GM19395 (cell line): ENCODE measurements around the gene NSUN4.
A peak's percentile ranks its signal among the peaks of the same experiment; 100 is the strongest.
"Not testable (repeated sequence)": the region's sequence is repeated elsewhere in the genome, so short reads cannot be mapped to it uniquely, and the experiment has no call there.

Experiments
- ATAC-seq: cut with Tn5 transposase; IDR thresholded peaks from one replicate; pipeline ENCODE4 v1.9.1; 2021; ENCODE audit warnings: mild to moderate bottlenecking, moderate library complexity; ENCODE audit not compliant: unreplicated experiment

Gene NSUN4

DNA sequence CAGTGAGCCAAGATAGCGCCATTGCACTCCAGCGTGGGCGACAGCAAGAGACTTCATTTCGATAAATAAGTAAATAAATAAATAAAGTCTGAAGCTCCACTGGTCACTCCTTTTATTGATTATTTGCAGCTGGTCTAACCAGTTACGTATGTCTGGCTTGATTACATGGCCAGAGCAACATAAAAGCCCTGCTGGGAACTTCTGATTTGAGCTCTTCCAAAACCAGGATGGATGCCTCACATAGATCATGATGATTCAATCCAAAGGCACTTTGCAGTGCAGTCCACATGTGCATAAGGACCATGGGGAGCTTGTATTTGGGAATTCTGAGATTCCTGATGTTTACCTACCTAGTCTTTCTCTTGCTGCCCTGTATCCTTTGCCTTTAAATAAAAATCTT lies 24.0 kb downstream of the NSUN4 start:
- no peak for ATAC-seq

DNA sequence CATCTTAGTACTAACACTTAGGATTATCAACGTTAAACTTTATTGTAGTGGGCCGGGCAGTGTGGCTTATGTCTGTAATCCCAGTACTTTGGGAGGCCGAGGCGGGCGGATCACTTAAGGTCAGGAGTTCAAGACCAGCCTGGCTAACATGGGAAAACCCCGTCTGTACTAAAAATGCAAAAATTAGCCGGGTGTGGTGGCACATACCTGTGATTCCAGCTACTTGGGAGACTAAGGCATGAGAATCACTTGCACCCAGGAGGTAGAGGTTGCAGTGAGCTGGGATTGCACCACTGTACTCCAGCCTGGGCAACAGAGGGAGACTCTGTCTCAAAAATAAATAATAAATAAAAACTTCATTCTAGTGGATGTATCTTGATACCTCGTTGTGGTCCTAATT lies 25.2 kb downstream of the NSUN4 start:
- ATAC-seq, result not testable (repeated sequence)

DNA sequence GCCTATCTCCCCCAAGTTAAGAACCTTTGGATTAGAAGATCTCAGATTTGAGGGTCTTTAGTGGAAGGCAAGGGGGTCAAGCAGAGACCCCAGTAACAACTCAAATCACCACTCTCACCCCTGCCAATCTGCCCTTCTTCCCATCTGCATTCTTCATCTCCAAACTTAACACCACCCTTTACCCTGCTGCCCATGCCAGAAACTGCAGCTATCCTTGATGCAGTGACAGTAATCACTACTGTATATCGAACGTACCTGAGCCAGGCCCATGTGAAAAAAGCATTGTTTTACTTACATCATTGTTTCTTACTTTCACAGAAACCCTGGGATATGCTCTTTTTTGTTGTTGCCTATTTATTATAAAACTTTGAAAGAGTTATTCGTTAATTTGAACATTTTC lies 26.5 kb downstream of the NSUN4 start:
- ATAC-seq, result no peak

DNA sequence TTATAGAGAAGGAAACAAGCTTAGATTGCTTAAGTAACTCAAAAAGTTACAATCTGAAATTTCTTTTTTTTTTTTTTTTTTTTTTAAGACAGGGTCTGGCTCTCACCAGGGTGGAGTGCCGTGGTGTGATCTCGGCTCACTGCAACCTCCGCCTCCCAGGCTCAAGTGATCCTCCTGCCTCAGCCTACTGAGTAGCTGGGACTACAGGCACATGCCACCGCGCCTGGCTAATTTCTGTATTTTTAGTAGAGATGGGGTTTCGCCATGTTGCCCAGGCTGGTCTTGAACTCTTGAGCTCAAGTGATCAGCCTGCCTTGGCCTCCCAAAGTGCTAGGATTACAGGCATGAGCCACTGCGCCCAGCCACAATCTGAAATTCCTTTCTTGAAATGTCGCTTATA lies 27.1 kb downstream of the NSUN4 start:
- not testable (repeated sequence) for ATAC-seq

DNA sequence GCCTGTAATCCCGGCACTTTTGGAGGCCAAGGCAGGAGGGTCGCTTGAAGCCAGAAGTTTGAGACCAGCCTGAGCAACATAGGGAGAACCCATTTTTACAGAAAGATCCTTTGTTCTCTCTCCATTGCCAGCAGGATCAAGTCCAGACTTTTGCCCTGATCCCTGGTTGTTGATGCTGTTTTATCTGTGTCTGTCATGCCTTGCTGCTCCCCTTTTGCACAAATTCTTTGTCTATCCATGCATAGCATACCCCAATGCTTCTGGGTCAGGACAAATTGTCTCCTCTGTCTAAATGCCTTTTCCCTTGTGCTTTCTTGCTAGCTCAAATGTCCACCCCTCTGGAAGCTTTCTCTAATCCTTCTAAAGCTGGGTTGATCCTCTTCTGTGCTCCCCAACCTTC lies 28.2 kb downstream of the NSUN4 start:
- ATAC-seq, result no peak

DNA sequence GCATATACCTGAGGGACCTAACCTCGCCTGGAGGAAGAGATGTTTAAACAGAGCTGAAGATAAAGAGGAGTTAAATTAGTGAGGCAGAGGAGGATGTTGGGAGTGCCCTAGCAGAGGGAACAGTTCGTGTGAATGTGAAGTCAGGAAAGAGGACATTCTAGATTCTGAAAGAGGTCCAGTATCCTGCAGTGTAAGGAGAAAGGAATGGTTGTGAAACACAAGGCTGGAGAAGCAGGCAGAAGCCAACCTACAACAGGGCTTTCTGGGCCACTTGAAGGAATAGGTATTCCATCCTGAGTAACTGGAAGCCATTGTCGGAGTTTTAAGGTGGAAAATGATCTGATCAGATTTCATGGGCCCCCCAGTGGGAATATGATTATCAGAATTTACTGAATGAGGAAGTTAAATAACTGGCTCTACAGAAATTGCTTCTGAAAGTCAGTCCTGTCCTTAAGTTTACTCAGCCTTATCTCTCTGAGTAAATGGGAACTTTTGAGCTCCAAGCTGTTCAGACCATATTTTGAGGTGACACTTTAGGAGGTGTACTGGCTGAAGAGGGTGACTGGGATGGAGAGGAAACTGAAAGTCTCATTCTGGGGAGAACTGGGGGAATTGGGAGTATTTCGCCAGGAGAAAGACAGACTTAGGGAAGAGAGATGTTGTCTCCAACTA lies 29.1 kb downstream of the NSUN4 start:
- ATAC-seq, result no peak

DNA sequence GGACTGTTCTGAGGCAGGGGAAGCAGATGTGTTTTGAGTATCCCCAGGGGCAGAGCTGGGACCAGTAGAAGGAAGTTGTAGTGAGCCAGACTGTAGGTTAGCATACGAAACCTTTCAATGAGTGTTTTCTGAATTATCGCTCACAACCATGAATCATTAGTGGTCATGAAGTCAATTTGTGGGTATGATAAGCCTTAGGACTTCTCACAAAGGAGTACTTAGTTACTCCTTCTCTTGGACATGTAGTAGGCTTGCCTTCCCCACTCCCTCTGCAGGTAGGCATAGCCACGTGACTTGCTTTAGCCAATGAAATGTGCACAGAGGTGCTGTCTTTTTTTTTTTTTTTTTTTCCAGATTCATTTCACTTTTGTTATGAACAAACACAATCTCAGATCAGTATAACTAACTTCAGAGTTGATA lies 29.6 kb downstream of the NSUN4 start:
- ATAC-seq, result peak; percentile 71

DNA sequence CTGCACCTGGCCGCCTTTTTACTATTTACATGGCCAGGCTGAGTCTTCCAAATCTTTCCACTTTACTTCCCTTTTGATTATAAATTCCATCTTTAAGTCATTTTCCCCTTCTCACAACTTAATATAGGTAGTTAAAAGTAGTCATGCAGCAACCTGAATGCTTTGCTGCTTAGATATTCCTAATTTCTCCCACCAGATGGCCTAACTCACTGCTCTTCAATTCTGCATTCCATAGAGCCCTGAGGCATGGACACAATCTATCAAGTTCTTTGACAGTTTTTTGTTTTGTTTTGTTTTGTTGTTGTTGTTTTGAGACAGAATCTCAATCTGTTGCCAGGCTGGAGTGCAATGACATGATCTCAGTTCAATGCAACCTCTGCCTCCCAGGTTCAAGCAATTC lies 31.8 kb downstream of the NSUN4 start:
- ATAC-seq, result no peak

DNA sequence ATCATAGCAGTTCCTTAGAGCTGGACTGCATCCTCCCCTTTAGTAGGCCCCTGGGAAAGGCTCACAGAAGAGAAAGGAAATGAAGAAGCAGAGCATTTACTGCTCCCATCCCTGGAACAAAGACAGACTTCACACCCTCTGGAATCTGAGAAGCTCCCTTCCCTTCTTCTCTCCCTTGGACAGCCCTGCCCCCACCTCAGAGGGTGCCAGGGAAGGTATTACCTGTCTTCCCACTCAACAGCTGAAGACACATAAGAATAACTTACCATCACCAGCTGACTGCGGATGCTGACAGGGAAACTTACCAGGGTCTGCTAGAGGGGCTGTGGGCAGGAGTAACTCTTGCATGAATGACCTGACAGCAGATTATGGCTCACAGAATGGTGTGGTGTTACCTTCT lies 39.4 kb downstream of the NSUN4 start:
- no peak for ATAC-seq

DNA sequence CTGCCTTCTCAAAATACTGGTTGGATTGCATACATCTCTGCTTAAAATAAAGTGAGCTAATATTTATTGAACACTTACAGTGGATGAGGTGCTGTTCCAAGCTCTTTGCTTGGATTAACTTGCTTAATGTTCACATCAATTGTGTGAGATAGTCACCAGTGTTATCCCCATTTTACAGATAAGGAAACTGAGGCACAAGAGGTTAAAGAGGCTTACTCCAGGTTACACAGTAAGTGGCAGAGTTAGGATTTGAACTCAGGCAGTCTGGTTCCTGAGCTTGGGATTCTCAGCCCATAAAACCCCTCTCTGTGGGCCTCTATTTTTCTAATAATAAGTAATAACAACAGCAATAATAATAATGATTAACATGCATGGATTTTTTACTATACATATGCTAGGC lies 39.9 kb downstream of the NSUN4 start:
- no peak for ATAC-seq

DNA sequence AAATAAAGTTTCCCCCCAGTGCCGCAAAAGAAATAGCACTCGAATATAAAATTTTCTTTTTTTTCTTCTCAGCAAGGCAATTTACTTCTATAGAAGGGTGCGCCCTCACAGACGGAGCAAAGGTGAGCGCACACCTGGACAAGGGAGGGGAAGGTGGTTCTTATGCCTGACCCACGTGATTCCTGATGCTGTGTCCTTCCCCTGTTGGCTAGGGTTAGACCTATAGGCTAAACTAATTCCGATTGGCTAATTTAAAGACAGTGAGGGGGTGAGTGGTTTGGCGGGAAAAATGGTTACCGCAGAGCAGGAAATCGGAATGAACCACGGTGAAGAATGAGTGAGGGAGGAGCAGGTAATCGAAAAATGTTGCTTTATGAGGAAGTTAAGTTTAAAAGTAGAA lies 52.9 kb downstream of the NSUN4 start:
- ATAC-seq, result no peak

DNA sequence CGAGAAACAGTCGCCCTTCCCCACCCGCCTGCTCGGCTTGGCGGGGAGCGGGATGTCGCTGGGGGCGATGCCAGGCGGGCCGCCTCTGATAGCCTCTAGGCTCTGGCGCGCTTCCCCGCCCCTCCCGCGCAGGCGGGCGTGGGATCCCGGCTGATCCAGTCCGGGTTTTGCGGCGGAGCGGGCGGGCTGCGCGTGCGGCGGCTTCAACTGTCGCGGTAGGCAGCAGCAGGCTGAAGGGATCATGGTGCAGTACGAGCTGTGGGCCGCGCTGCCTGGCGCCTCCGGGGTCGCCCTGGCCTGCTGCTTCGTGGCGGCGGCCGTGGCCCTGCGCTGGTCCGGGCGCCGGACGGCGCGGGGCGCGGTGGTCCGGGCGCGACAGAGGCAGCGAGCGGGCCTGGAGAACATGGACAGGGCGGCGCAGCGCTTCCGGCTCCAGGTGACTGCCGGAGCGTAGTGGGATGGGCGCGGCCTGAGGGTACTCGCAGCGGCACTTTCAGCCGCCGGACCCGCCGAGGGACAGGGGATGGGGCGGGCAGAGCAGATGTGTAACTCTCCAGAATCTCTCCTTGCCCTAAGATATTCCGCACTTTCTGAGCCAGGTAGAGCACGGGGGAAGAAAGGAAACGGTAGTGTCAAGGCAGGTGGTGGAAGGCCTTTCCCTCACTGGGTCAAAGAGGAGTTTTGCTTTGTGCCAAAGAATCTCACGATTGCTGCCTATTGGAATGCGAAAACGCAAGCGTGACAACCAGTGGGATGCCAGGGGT lies 53.7 kb downstream of the NSUN4 start, which contains the start of gene FAAH:
Gene FAAH, plus strand, starts transcription at position 210 of the 764 bp plus-strand sequence. Its CDS starts 32 bp downstream, at position 242.
- no peak for ATAC-seq

DNA sequence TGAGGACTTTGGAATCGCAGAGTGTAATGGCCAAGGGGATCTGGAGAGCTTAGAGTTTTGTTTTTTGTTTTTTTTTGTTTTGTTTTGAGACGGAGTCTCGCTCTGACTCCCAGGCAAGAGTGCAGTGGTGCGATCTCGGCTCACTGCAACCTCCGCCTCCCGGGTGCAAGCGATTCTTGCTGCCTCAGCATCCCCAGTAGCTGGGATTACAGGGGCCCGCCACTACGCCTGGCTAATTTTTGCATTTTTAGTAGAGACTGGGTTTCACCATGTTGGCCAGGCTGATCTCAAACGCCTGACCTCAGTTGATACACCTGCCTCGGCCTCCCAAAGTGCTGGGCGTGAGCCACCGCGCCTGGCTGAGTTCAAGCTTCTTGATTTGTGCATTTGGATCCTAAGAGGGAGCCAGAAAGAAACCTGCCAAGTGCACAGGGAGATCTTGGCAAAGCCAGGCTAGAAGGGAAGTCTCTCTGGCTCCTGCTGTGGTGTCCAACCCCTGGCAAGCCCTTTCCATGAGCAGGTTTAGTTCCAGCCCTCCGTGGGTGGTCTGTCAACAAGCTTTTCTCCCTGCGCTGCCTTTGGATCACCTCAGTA lies 54.4 kb downstream of the NSUN4 start:
- no peak for ATAC-seq

DNA sequence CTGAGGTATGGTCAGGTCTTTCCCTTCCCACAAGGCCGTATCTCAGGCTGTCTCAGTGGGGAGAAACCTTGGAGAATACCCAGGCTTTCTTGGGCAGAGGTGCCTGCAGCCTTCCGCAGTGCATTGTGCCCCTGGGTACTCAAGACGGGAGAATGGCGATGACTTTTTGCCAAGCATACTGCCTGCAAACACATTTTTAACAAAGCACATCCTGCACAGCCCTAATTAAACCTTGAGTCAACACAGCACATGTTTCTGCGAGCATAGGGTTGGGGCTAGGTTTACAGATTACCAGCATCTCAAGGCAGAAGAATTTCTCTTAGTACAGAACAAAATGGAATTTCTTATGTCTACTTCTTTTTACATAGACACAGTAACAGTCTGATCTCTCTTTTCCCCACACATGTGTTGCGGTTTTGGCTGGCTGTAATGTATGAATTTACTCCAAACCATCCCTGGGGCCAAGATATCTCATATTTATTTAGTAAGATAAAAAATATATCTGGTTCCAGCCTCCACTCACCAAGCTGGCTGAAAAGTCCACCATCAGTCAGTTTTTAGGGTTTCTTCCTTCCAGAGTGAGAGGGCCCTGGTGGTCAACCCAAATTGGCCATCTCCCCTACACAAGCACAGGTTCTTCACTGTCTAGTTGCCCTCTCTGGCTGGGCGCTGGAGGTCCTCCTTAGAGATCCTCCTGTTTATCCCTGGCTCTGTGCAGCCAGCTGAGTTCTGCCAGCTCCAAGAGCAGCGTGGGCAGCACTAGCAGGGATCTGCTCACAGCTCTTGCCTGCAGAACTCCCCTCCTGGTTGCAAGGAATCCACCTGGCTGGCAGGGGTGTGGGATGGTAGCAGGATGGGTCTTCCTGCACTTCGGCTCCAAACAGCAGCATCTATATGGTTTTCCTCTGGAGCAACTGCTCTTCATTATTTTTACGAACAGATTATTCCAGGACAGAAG lies 56.1 kb downstream of the NSUN4 start:
- ATAC-seq, result no peak

DNA sequence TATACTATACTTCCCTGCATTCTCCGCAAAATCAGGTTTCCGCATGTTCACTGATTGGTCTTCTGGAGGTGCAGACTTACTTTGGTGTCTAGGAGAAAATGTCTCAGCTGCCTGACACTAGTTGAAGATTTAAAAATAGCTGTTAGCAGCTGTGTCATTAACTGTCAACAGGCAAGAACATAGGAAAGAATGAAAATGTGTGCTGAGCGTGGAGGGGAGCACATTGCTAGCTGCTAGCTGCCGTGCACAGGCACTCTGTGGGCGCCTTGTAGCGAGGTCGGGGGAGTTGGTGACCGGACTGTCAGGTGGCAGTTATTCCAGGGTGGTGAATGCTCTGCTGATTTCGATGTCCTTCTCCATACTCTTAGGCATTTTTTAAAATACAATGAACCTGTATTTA lies 58.7 kb downstream of the NSUN4 start:
- ATAC-seq, result no peak

DNA sequence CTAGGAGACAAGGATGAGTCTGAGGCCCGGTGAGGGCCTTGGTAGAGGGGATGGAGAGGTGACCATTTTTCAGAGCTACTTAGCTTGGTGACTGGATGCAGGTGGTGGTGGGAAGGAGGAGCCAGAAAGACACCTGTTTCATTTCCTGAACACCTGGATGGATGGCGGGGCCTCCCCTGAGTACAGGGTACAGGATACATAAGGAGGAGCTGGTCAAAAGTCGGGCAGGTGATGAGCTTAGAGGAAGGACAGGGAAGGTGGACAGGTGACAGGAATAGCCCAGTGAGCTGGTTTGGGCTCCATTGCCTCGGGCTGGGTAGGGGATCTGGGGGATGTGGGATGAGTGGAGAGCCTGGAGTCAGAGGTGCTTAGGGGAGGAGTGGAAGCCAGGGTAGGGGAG lies 59.8 kb downstream of the NSUN4 start:
- ATAC-seq, result no peak

DNA sequence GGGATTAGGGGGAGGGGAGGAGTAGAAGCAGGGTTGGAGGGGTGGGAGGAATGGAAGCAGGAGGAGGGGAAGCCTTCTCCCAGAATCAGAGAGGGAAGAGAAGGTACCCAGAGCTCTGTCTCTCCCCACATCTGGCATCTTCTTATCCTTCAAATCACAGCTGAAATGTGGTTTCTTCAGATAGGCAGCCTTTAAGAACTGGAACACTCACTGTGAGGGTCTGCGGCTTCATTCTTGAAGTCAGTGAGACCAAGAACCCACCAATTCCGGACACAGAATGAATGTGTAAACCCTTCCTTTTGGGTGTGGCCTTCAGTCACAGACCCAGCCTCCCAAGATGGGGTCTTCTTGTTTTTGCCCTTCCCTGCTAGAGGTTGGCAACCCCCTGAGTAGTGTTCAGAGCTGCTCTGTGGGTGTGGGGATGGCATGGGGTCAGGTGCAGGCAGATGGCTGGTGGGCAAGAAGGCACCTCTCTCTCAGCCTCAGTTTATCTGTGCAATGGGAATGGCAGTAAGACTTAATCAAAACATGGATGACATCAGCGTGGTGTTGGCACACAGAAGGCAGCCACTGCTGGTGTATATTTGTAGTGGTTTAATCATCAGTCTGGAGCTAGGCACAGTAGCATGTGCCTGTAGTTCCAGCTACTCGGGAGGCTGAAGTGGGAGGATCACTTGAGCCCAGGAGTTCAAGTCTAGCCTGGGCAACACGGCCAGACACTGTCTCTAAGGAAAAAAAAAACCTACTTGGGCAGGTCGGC lies 60.7 kb downstream of the NSUN4 start:
- ATAC-seq, result no peak

DNA sequence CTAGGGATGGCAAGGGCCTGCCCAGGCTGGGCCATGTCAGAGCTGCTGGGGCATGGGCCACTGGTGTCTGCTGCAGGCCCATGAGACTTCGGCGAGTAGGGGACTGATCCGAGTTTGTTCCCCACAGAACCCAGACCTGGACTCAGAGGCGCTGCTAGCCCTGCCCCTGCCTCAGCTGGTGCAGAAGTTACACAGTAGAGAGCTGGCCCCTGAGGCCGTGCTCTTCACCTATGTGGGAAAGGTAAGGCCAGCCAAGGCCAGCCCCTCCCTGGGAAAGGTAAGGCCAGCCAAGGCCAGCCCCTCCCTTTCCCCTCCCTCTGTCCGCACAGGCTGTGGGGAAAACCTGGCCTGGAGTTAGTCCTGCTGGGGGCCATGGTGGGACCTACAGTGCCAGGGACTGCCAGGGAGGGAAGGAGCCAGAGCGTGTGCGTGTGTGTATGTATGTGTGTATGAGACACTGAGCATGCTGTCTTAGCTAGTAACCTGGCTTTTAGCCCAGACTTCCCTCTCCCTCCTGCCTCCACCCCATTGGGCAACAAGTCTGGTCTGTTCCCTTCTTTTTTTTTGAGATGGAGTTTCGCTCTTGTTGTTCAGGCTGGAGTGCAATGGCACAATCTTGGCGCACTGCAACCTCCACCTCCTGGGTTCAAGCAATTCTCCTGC lies 61.5 kb downstream of the NSUN4 start:
- no peak for ATAC-seq

DNA sequence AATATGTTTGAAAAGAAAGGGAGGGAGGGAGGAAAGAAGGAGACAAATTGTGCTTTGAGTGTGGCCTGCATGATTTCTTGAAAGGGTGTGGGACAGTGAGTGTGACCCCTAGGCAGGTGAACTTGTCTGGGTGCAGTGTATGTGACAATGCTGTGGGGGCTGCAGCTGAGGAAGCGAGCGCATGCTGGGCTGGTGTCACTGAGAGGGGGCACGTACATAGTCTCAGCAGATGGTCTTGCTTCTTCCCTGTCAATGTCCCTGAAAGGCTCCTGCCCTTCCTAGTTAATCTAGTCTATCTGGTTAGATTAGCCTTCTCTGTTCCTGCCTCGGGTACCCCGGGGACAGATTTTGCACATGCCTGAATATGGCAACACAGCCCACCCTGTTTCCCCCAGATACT lies 63.3 kb downstream of the NSUN4 start:
- no peak for ATAC-seq
